ENCODE data around the gene EVPL.
A peak's percentile ranks its signal among the peaks of the same experiment; 100 is the strongest.
"Not testable (repeated sequence)": the region's sequence is repeated elsewhere in the genome, so short reads cannot be mapped to it uniquely, and the experiment has no call there.

Gene EVPL

DNA sequence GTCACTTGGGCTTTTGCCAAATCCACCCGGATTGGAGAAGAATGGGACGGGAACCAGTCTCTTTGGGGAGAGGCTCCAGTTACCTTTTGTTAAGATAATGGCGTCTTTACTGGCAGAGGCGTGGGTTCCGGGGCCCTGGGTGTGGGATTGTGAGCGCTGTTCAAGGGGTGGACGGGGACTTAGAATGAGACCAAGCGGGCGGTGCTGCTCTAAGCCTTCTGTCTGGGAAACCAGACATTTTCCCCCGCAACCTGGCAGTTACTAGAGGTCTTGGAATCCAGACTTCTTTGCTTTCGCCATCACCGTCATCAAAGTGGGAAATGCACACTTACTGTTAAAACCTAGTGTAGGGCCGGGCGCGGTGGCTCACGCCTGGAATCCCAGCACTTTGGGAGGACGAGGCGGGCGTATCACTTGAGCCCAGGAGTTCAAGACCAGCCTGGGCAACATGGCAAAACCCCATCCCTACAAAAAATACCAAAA lies 47.4 kb downstream of the EVPL start:
- TF ChIP-seq, protein P1, sequence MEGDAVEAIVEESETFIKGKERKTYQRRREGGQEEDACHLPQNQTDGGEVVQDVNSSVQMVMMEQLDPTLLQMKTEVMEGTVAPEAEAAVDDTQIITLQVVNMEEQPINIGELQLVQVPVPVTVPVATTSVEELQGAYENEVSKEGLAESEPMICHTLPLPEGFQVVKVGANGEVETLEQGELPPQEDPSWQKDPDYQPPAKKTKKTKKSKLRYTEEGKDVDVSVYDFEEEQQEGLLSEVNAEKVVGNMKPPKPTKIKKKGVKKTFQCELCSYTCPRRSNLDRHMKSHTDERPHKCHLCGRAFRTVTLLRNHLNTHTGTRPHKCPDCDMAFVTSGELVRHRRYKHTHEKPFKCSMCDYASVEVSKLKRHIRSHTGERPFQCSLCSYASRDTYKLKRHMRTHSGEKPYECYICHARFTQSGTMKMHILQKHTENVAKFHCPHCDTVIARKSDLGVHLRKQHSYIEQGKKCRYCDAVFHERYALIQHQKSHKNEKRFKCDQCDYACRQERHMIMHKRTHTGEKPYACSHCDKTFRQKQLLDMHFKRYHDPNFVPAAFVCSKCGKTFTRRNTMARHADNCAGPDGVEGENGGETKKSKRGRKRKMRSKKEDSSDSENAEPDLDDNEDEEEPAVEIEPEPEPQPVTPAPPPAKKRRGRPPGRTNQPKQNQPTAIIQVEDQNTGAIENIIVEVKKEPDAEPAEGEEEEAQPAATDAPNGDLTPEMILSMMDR (IDR thresholded peaks at IDR 0.05; ENCODE audit: low read depth, low read length): no peak
- H3K4me3 ChIP-seq (ENCODE audit: low read depth, low read length): peak overlapping the region; percentile 84
- DNase-seq (ENCODE audit: low read depth): no peak

DNA sequence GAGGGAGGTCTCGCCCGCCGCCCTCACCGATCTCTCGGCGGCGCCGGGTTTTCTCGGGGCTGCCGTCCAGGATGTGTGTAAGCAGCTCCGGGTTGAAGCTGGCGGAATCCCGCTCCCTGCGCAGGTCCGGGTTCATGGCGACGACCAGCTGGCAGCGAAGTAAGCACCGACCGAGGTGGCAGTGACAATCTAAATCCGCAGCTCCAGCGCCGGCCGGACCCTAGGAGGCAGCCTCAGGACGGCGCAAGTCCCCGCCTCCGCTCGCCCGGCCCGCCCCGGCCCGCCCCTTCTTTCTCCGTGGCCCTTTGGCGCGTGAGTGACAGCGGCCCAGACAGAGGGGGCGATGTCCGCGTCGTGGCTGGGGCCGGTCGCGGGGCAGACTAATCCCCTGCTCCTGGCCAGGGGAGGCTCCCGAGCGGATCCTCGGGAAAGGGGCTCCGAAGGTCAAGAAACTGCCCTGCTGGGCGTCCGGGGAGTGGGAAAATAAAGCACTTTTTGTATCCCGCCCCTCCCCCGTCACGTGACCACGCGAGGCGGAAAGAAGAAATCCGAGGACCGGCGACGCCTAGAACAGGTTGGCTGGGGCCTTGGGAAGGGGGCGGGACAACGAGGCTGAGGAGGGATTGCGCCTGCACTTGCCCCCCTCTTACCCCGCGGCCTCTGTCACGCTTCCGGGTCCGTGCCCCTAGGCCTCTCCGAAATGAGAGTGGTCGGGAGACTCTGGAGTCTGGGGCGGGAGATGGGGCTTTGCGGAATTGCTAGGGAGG lies 48.0 kb downstream of the EVPL start, which contains the start of the genes ACOX1 and TEN1:
ACOX1 (minus strand) TSS at position 229 of the 767 bp plus-strand sequence; CDS start at position 136, 93 bp downstream.
TEN1 (plus strand) TSS at position 303 of the 767 bp plus-strand sequence. CDS start 6,953 bp downstream, outside the sequence.
- H3K4me3 ChIP-seq (ENCODE audit: low read depth, low read length): peak within 1 kb of the TSS; percentile 84
- TF ChIP-seq, protein P1 (IDR thresholded peaks at IDR 0.05; ENCODE audit: low read depth, low read length): peak; percentile 9
- TF ChIP-seq MYC (IDR thresholded peaks at IDR 0.05; ENCODE audit: low read depth, low read length) (peak; percentile 61; the same call in 1 of the 2 replicates), POLR2A (IDR thresholded peaks at IDR 0.05; ENCODE audit: extremely low read depth, insufficient read length) (peak; percentile 91)
- TF ChIP-seq, protein P2, sequence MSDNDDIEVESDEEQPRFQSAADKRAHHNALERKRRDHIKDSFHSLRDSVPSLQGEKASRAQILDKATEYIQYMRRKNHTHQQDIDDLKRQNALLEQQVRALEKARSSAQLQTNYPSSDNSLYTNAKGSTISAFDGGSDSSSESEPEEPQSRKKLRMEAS (IDR thresholded peaks at IDR 0.05; ENCODE audit: low read depth, low read length): peak; percentile 89
- peak; percentile 97 for DNase-seq (ENCODE audit: low read depth)

DNA sequence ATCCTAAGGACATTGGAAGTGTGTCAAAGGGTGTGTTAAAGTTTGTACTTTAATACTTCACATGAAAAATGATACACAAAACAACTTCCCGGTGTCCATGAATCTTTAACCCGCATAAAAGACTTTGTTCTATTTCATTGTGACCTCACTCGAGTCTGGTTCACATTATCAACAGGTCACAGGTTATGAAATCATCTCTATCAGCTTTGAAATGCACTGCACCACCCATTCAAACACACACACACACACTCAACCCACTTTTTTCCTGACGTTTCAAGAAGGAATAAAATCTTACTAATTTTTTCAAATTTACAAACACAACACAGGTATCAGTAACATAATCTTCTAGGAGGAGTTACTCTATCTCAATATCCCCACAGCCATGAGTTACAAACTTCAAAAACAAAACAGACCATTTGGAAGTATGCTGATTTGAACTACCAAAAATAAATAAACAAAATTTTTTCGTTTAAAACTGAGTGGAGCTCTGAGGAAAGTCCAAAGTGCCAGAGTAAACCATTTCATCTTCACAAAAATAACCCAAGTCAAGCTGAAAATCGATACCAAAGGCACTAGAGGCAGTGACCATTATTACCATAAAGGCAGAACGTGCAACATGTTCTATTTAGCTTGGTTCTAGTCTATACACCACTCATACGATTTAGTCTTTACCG lies 50.8 kb downstream of the EVPL start:
- TF ChIP-seq, protein P1 (IDR thresholded peaks at IDR 0.05; ENCODE audit: low read depth, low read length): no peak
- TF ChIP-seq, protein P2 (IDR thresholded peaks at IDR 0.05; ENCODE audit: low read depth, low read length): no peak
- TF ChIP-seq POLR2A (IDR thresholded peaks at IDR 0.05; ENCODE audit: extremely low read depth, insufficient read length): no peak
- no peak for TF ChIP-seq MYC (IDR thresholded peaks at IDR 0.05; ENCODE audit: low read depth, low read length)
- no peak for DNase-seq (ENCODE audit: low read depth)
- H3K4me3 ChIP-seq (ENCODE audit: low read depth, low read length): no peak overlapping the region

DNA sequence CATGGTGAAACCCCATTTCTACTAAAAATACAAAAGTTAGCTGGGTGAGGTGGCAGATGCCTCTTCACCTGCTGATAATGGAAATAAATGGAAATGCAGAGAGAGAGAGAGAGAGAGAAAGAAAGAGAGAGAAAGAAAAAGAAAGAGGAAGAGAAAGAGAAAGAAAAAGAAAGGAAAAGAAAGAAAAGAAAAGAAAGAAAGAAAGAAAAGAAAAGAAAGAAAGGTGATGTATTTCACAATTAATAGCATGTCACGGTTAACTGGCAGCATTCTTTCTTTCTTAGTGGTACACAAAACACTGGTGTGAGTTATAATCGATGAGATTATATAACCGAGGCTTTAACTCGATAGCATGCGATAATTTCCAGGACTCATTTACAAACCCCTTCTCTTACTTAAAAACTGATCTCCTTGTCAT lies 51.3 kb downstream of the EVPL start:
- TF ChIP-seq POLR2A (IDR thresholded peaks at IDR 0.05; ENCODE audit: extremely low read depth, insufficient read length) (no peak), MYC (IDR thresholded peaks at IDR 0.05; ENCODE audit: low read depth, low read length) (no peak)
- TF ChIP-seq, protein P1 (IDR thresholded peaks at IDR 0.05; ENCODE audit: low read depth, low read length): no peak
- no peak for DNase-seq (ENCODE audit: low read depth)
- no peak overlapping the region for H3K4me3 ChIP-seq (ENCODE audit: low read depth, low read length)

DNA sequence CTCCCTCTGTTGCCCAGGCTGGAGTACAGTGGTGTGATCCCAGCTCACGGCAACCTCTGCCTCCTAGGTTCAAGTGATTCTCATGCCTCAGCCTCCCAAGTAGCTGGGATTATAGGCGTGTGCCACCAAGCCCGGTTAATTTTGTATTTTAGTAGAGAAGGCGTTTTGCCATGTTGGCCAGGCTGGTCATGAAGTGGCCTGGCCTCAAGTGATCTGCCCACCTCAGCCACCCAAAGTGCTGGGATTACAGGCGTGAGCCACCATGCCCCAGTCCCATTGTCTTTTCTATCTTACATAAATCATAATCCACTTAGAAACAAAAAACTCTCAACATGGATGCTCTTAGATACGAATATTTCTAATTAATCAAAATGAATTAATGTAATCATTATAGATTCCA lies 51.9 kb downstream of the EVPL start:
- H3K4me3 ChIP-seq (ENCODE audit: low read depth, low read length); DNase-seq (ENCODE audit: low read depth): not testable (repeated sequence)

DNA sequence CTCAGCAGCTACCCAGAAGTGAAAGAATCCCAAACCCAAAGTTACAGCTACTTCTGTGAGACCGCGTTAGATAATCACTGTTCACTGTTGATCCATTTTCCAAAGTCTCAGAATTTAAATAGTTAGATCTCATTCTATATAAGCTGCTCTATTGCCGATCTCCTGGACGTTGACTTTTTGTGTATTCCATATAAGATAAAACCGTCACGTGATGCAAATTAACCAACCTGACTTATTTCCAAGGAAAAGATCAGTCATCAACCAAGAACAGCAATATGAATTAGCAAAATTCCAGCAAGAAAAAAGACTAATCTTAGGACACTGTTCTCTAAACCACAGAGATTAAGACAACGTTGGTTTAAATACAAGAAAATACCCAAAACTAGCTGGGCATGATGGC lies 56.5 kb downstream of the EVPL start:
- no peak overlapping the region for H3K4me3 ChIP-seq (ENCODE audit: low read depth, low read length)
- TF ChIP-seq, protein P2 (IDR thresholded peaks at IDR 0.05; ENCODE audit: low read depth, low read length): no peak
- TF ChIP-seq POLR2A (IDR thresholded peaks at IDR 0.05; ENCODE audit: extremely low read depth, insufficient read length): no peak
- TF ChIP-seq, protein P1 (IDR thresholded peaks at IDR 0.05; ENCODE audit: low read depth, low read length): no peak
- no peak for TF ChIP-seq MYC (IDR thresholded peaks at IDR 0.05; ENCODE audit: low read depth, low read length)
- no peak for DNase-seq (ENCODE audit: low read depth)

Data from NB4 (cell line).